ENCODE measurements around the gene TSFM.
A peak's percentile ranks its signal among the peaks of the same experiment; 100 is the strongest.

Gene TSFM

DNA sequence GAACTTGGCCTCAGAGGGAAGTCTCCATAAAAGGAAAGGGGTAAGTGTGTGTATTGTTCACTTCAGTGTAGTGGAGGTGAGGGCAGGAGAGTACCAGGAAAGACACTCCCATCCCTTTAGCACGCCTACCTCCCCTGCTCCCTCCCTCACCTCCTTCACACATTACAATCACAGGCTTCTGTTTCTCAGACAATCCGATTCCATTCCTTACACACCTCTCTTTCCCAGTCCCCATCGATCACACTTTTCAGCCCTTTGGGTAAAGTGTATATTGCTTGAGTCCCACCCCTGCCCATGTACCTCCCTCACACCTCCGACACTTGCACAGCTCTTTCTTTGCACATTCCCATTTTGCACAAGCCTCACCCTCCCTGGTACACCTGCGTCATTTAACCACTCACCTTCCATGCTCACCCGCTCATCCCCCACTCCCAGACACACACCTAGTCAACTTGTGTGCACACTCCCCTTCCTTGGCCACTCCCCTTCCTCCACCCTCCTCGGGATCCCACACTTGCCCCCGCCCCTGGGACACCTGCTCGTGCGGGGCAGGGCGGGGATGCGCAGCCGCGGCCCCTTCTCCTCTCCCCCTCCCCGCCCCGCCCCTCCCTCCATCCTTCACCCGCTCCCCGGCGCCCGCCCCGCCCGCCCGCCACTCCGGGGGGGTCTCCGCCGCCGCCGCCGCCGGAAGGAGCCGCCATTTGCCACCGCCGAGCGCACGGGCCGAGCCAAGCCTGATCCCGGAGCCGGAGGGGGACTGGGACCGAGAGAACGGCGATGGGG lies 28.0 kb upstream of the TSFM start, which contains the start of gene MARCHF9 (continued):
- no peak for TF ChIP-seq ZNF416 (tag by site-specific recombination; IDR thresholded peaks at IDR 0.05)
- no peak for TF ChIP-seq ZNF621 (tag by site-specific recombination; IDR thresholded peaks at IDR 0.05)
- TF ChIP-seq ZBTB7A (tag by site-specific recombination; IDR thresholded peaks at IDR 0.05; ENCODE audit: low read depth): peak; percentile 79
- TF ChIP-seq, protein P1, sequence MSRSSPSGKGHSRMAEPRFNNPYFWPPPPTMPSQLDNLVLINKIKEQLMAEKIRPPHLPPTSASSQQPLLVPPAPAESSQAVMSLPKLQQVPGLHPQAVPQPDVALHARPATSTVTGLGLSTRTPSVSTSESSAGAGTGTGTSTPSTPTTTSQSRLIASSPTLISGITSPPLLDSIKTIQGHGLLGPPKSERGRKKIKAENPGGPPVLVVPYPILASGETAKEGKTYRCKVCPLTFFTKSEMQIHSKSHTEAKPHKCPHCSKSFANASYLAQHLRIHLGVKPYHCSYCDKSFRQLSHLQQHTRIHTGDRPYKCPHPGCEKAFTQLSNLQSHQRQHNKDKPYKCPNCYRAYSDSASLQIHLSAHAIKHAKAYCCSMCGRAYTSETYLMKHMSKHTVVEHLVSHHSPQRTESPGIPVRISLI (tag by site-specific recombination; IDR thresholded peaks at IDR 0.05): no peak
- TF ChIP-seq ZNF266 (tag by site-specific recombination; IDR thresholded peaks at IDR 0.05; ENCODE audit: low read depth): no peak
- no peak for TF ChIP-seq ZNF561 (tag by site-specific recombination; IDR thresholded peaks at IDR 0.05; ENCODE audit: borderline replicate concordance)
- peak; percentile 74 for TF ChIP-seq ZFHX2 (tag by site-specific recombination; conservative IDR thresholded peaks at IDR 0.05)
- TF ChIP-seq ZNF677 (tag by site-specific recombination; IDR thresholded peaks at IDR 0.05): no peak
- TF ChIP-seq, protein P2, sequence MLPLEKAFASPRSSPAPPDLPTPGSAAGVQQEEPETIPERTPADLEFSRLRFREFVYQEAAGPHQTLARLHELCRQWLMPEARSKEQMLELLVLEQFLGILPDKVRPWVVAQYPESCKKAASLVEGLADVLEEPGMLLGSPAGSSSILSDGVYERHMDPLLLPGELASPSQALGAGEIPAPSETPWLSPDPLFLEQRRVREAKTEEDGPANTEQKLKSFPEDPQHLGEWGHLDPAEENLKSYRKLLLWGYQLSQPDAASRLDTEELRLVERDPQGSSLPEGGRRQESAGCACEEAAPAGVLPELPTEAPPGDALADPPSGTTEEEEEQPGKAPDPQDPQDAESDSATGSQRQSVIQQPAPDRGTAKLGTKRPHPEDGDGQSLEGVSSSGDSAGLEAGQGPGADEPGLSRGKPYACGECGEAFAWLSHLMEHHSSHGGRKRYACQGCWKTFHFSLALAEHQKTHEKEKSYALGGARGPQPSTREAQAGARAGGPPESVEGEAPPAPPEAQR (tag by site-specific recombination; IDR thresholded peaks at IDR 0.05): no peak
- TF ChIP-seq, protein P3, sequence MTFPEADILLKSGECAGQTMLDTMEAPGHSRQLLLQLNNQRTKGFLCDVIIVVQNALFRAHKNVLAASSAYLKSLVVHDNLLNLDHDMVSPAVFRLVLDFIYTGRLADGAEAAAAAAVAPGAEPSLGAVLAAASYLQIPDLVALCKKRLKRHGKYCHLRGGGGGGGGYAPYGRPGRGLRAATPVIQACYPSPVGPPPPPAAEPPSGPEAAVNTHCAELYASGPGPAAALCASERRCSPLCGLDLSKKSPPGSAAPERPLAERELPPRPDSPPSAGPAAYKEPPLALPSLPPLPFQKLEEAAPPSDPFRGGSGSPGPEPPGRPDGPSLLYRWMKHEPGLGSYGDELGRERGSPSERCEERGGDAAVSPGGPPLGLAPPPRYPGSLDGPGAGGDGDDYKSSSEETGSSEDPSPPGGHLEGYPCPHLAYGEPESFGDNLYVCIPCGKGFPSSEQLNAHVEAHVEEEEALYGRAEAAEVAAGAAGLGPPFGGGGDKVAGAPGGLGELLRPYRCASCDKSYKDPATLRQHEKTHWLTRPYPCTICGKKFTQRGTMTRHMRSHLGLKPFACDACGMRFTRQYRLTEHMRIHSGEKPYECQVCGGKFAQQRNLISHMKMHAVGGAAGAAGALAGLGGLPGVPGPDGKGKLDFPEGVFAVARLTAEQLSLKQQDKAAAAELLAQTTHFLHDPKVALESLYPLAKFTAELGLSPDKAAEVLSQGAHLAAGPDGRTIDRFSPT (tag by site-specific recombination; IDR thresholded peaks at IDR 0.05): 0 out of 2 replicates have a peak, but pooled peaks have one; percentile 25
- TF ChIP-seq, protein P4, sequence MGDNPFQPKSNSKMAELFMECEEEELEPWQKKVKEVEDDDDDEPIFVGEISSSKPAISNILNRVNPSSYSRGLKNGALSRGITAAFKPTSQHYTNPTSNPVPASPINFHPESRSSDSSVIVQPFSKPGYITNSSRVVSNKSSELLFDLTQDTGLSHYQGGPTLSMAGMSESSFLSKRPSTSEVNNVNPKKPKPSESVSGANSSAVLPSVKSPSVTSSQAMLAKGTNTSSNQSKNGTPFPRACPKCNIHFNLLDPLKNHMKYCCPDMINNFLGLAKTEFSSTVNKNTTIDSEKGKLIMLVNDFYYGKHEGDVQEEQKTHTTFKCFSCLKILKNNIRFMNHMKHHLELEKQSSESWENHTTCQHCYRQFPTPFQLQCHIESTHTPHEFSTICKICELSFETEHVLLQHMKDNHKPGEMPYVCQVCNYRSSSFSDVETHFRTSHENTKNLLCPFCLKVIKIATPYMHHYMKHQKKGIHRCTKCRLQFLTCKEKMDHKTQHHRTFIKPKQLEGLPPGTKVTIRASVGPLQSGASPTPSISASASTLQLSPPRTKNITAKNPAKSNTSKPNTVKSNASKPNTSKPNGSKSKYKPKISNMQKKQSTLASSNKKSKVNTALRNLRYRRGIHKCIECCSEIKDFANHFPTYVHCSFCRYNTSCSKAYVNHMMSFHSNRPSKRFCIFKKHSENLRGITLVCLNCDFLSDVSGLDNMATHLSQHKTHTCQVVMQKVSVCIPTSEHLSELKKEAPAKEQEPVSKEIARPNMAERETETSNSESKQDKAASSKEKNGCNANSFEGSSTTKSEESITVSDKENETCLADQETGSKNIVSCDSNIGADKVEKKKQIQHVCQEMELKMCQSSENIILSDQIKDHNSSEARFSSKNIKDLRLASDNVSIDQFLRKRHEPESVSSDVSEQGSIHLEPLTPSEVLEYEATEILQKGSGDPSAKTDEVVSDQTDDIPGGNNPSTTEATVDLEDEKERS (tag by site-specific recombination; IDR thresholded peaks at IDR 0.05): no peak
- TF ChIP-seq ZNF670 (tag by site-specific recombination; IDR thresholded peaks at IDR 0.05; ENCODE audit: low read depth): no peak
- TF ChIP-seq WT1 (tag by site-specific recombination; IDR thresholded peaks at IDR 0.05): peak; percentile 88; the same call in 1 of the 2 replicates
- TF ChIP-seq, protein P5, sequence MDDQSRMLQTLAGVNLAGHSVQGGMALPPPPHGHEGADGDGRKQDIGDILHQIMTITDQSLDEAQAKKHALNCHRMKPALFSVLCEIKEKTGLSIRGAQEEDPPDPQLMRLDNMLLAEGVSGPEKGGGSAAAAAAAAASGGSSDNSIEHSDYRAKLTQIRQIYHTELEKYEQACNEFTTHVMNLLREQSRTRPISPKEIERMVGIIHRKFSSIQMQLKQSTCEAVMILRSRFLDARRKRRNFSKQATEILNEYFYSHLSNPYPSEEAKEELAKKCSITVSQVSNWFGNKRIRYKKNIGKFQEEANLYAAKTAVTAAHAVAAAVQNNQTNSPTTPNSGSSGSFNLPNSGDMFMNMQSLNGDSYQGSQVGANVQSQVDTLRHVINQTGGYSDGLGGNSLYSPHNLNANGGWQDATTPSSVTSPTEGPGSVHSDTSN (CRISPR knock-in tag; IDR thresholded peaks at IDR 0.05): no peak
- TF ChIP-seq KLF10 (tag by site-specific recombination; IDR thresholded peaks at IDR 0.05): no peak
- TF ChIP-seq, protein P6, sequence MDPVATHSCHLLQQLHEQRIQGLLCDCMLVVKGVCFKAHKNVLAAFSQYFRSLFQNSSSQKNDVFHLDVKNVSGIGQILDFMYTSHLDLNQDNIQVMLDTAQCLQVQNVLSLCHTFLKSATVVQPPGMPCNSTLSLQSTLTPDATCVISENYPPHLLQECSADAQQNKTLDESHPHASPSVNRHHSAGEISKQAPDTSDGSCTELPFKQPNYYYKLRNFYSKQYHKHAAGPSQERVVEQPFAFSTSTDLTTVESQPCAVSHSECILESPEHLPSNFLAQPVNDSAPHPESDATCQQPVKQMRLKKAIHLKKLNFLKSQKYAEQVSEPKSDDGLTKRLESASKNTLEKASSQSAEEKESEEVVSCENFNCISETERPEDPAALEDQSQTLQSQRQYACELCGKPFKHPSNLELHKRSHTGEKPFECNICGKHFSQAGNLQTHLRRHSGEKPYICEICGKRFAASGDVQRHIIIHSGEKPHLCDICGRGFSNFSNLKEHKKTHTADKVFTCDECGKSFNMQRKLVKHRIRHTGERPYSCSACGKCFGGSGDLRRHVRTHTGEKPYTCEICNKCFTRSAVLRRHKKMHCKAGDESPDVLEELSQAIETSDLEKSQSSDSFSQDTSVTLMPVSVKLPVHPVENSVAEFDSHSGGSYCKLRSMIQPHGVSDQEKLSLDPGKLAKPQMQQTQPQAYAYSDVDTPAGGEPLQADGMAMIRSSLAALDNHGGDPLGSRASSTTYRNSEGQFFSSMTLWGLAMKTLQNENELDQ (tag by site-specific recombination; IDR thresholded peaks at IDR 0.05; ENCODE audit: low read depth): no peak
- no peak for TF ChIP-seq ZFP69B (tag by site-specific recombination; IDR thresholded peaks at IDR 0.05)
- peak; percentile 44 for TF ChIP-seq ZNF335 (tag by site-specific recombination; conservative IDR thresholded peaks at IDR 0.05)
- TF ChIP-seq, protein P7, sequence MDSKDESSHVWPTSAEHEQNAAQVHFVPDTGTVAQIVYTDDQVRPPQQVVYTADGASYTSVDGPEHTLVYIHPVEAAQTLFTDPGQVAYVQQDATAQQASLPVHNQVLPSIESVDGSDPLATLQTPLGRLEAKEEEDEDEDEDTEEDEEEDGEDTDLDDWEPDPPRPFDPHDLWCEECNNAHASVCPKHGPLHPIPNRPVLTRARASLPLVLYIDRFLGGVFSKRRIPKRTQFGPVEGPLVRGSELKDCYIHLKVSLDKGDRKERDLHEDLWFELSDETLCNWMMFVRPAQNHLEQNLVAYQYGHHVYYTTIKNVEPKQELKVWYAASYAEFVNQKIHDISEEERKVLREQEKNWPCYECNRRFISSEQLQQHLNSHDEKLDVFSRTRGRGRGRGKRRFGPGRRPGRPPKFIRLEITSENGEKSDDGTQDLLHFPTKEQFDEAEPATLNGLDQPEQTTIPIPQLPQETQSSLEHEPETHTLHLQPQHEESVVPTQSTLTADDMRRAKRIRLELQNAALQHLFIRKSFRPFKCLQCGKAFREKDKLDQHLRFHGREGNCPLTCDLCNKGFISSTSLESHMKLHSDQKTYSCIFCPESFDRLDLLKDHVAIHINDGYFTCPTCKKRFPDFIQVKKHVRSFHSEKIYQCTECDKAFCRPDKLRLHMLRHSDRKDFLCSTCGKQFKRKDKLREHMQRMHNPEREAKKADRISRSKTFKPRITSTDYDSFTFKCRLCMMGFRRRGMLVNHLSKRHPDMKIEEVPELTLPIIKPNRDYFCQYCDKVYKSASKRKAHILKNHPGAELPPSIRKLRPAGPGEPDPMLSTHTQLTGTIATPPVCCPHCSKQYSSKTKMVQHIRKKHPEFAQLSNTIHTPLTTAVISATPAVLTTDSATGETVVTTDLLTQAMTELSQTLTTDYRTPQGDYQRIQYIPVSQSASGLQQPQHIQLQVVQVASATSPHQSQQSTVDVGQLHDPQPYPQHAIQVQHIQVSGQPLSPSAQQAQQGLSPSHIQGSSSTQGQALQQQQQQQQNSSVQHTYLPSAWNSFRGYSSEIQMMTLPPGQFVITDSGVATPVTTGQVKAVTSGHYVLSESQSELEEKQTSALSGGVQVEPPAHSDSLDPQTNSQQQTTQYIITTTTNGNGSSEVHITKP (tag by site-specific recombination; IDR thresholded peaks at IDR 0.05): peak; percentile 92
- TF ChIP-seq ZNF10 (tag by site-specific recombination; IDR thresholded peaks at IDR 0.05): no peak; the same call in 1 of the 2 replicates
- no peak for TF ChIP-seq OVOL3 (tag by site-specific recombination; IDR thresholded peaks at IDR 0.05)
- no peak; the same call in 1 of the 2 replicates for TF ChIP-seq ZSCAN16 (tag by site-specific recombination; IDR thresholded peaks at IDR 0.05)
- TF ChIP-seq ZNF510 (tag by site-specific recombination; IDR thresholded peaks at IDR 0.05; ENCODE audit: insufficient replicate concordance): no peak
- no peak for TF ChIP-seq ZIC2 (tag by site-specific recombination; IDR thresholded peaks at IDR 0.05)

Data from HEK293 (cell line).